Upper lobe of right lung (tissue), 1 donor: ENCODE measurements around the gene CMA1. TPM values are rescaled to one million over a fixed set of nuclear protein-coding genes. Genes with fewer than 3 reads are reported as not detected.
A peak's percentile ranks its signal among the peaks of the same experiment; 100 is the strongest.
"Not testable (repeated sequence)": the region's sequence is repeated elsewhere in the genome, so short reads cannot be mapped to it uniquely, and the experiment has no call there.

ENCODE experiments used
- ATAC-seq: fragments of 200-7000 bp; cut with Tn5 transposase; one replicate; pipeline ENCODE4 v1.9.1; 2020; ENCODE audit warnings: mild to moderate bottlenecking, moderate library complexity
- DNase-seq: peaks from one replicate; pipeline ENCODE4 v3.0.0-alpha.2; 2020
- H3K27ac ChIP-seq: fragments of 200-600 bp; one replicate; pipeline ENCODE4 v1.8.0; 2022
- H3K27me3 ChIP-seq: fragments of 200-600 bp; one replicate; pipeline ENCODE4 v1.8.0; 2022; ENCODE audit warnings: mild to moderate bottlenecking
- H3K36me3 ChIP-seq: fragments of 200-600 bp; one replicate; pipeline ENCODE4 v1.8.0; 2022
- H3K4me1 ChIP-seq: fragments of 200-600 bp; one replicate; pipeline ENCODE4 v1.8.0; 2022
- H3K4me3 ChIP-seq: fragments of 200-600 bp; one replicate; pipeline ENCODE4 v1.8.0; 2022; ENCODE audit warnings: mild to moderate bottlenecking
- H3K9me3 ChIP-seq: fragments of 200-600 bp; one replicate; pipeline ENCODE4 v1.8.0; 2022
- CTCF ChIP-seq: fragments of 200-600 bp; IDR thresholded peaks from one replicate; pipeline ENCODE4 v1.8.0; 2022; ENCODE audit warnings: antibody characterized with exemption
- intact Hi-C: fragments of 100-400 bp; cut with DNase I; formaldehyde crosslinking; loops from one replicate; pipeline ENCODE4 v1.11.0; 2022
- total RNA-seq: library from RNA; stranded (reverse); fragmentation: NEBNext Ultra II Directional; extraction: Animal tissue kit (Norgen Biotek cat#: 25700); gene quantifications from one replicate; pipeline ENCODE4 v1.2.1, GENCODE V29; 2021
- donor health status: DM: no; HTN: yes; CAD: no; lungs with severe emphysema.

CMA1 gene
- total RNA-seq, 1 donor from 2014 or later, result 1.4 TPM

DNA sequence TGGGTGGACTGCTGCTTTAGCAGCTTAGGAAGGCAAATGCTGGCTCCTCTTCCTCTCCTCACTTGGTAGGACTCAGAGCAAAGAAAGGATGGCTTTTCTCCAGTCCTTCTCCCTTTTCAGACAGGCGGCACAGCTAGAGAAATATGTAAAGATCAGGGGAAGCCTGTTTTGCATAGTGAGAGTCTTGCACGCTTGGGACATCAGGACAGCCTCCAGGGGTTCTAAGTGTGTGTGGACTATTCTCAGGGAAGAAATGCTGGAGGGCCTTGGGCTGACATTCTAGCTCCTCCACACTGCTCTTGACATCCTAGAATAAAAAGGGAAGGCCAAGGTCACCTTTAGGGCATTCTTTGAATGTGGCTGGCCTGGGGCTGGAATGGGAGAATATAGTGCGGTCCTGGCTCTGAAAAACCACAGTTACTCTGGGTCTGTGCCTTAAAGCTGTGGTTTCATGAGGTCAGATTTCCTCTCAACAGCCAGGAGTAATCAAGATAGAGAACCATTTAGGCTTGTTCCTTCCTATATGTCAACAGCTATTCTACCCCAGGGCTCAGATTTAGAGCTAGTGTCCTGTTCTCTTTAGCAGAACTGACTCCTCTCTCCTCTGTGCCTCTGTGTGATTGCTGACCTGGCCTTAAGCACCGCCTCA, 24.3 kb downstream of the CMA1 start:
- H3K4me1 ChIP-seq, result no peaks in the 10 kb centered on the region
- no peak for TF ChIP-seq CTCF
- ATAC-seq (peak; percentile 19), DNase-seq (no peak)
- H3K4me3 ChIP-seq, result no peak overlapping the region
- no peaks in the 10 kb centered on the region for H3K36me3 ChIP-seq
- intact Hi-C loops, result no loop called here
- no peak overlapping the region for H3K27ac ChIP-seq
- H3K27me3 ChIP-seq, result no peaks in the 10 kb centered on the region
- H3K9me3 ChIP-seq, result no peaks in the 10 kb centered on the region

GRCh38 chr14:24482699-24483303, 25.3 kb downstream of the CMA1 start:
- H3K27ac ChIP-seq, H3K4me1 ChIP-seq, H3K4me3 ChIP-seq, H3K36me3 ChIP-seq, H3K9me3 ChIP-seq, intact Hi-C loops, DNase-seq, H3K27me3 ChIP-seq: not testable (repeated sequence)
- ATAC-seq, result peak; percentile 58

DNA sequence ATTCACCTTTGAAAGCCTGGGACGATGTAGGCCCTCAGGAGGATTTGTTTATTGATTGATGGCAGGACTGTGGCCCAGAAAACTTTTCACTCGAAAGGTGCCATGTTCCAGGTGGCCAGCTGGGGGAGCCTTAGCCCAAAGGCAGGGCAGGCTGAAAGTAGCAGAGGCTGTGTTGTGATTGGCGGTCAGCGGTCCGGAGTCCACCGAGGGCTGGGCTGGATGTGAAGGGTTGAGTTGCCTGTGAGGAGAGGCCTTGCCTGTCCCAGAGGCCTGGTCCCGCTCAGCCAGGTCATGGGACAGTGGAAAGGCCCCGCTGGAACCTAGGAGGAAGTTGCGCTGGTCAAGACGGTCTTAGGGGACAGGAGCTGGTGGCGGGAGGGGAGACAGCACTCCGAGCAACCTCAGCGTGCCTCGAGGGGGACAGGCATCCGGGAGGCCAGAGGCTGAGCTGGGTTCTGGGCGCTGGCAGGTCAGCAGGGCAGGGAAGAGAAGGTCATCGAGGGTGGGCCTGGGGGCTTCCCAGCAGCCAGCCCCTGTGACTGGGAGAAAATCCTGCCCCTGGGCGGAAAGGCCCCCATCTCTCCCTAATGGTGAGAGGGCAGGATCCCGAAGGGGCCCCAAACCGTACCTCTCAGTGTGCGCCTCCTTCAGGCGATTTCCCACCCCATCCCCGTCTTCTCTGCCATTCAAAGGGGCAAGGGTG, 26.3 kb downstream of the CMA1 start:
- TF ChIP-seq CTCF, result peak; percentile 48
- Histone ChIP-seq H3K27me3 (no peaks in the 10 kb centered on the region), H3K4me1 (no peaks in the 10 kb centered on the region), H3K36me3 (no peaks in the 10 kb centered on the region), H3K9me3 (no peaks in the 10 kb centered on the region), H3K4me3 (no peak overlapping the region), H3K27ac (no peak overlapping the region)
- intact Hi-C loops, result no loop called here
- ATAC-seq, result peak; percentile 89
- DNase-seq, result peak; percentile 69

DNA sequence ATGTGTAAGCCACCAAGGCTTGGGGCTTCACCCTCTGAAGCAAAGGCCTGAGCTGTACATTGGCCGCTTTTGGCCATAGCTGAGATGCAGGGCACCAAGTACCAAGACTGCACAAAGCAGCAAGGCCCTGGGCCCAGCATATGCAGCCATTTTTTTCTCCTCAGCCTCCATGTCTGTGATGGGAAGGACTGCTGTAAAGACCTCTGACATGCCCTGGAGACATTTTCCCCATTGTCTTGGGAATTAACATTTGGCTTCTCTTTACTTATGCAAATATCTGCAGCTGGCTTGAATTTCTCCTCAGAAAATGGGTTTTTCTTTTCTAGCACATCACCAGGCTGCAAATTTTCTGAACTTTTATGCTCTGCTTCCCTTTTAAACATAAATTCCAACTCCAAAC, 28.1 kb downstream of the CMA1 start:
- intact Hi-C loops, H3K4me1 ChIP-seq, H3K4me3 ChIP-seq, H3K36me3 ChIP-seq, H3K9me3 ChIP-seq, H3K27ac ChIP-seq, DNase-seq, ATAC-seq, H3K27me3 ChIP-seq: not testable (repeated sequence)

- H3K27ac ChIP-seq, result no peak overlapping the region
- no peaks in the 10 kb centered on the region for H3K36me3 ChIP-seq
- ATAC-seq (no peak), DNase-seq (no peak)
- no peaks in the 10 kb centered on the region for H3K27me3 ChIP-seq
- H3K9me3 ChIP-seq, result no peaks in the 10 kb centered on the region
- intact Hi-C loops, result no loop called here
- no peak overlapping the region for H3K4me3 ChIP-seq
- H3K4me1 ChIP-seq, result no peaks in the 10 kb centered on the region
- no peak for TF ChIP-seq CTCF
Observed at GRCh38 chr14:24475261-24475660, 32.8 kb downstream of the CMA1 start.

DNA sequence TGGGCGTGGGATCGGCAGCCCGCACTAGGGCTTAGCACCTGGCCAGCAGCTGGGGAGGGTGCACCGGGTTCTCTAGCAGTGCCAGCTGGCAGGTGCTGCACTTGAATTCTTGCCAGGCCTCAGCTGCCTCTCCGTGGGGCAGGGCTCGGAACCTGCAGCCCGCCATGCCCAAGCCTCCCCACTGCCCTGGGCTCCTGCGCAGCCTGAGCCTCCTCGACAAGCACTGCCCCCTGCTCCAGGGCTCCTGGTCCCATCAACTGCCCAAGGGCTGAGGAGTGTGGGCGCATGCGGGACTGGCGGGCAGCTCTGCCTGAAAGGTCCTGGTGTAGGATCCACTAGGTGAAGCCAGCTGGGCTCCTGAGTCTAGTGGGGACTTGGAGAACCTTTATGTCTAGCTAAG, 34.9 kb downstream of the CMA1 start:
- H3K36me3 ChIP-seq, result no peaks in the 10 kb centered on the region
- TF ChIP-seq CTCF, result no peak
- DNase-seq, result no peak

GRCh38 chr14:24470450-24470849, 37.6 kb downstream of the CMA1 start:
- H3K36me3 ChIP-seq, H3K27me3 ChIP-seq, intact Hi-C loops, H3K4me1 ChIP-seq, H3K27ac ChIP-seq, H3K4me3 ChIP-seq, ATAC-seq, H3K9me3 ChIP-seq, DNase-seq: not testable (repeated sequence)

More for the DNA sequence above, 34.9 kb downstream of the CMA1 start:
- Histone ChIP-seq H3K4me1 (no peaks in the 10 kb centered on the region), H3K27ac (no peak overlapping the region), H3K27me3 (no peaks in the 10 kb centered on the region), H3K9me3 (no peaks in the 10 kb centered on the region), H3K4me3 (no peak overlapping the region)
- intact Hi-C loops, result no loop called here
- no peak for ATAC-seq
